WTC11 (cell line): ENCODE data around the gene RBM47. TPM values are rescaled to one million over a fixed set of nuclear protein-coding genes. Genes with fewer than 3 reads are reported as not detected.

Experiments
- ATAC-seq: fragments of 200-7000 bp; cut with Tn5 transposase; 2 replicates; pipeline ENCODE4 v1.10.0; 2021; ENCODE audit warnings: mild to moderate bottlenecking, moderate library complexity
- CTCF ChIA-PET: fragments of 300-600 bp; sonication (Branson Sonifier 250); formaldehyde crosslinking; loops from one replicate; lab custom pipeline; 2021; ENCODE audit warnings: antibody characterized with exemption; lab: Charles Lee
- POLR2A ChIA-PET: fragments of 350-600 bp; sonication (Branson Sonifier 250); formaldehyde crosslinking; loops from one replicate; lab custom pipeline; 2021; ENCODE audit warnings: antibody characterized with exemption; lab: Charles Lee
- DNase-seq: peaks from one replicate; pipeline ENCODE4 v3.0.0; 2021; ENCODE audit warnings: low spot score
- H3K27ac Mint-ChIP-seq: 2 replicates; pipeline ENCODE4 v1.8.0; 2021; ENCODE audit warnings: mixed read lengths
- H3K27me3 Mint-ChIP-seq: 2 replicates; pipeline ENCODE4 v1.8.0; 2021; ENCODE audit warnings: low read depth, mild to moderate bottlenecking, moderate library complexity, mixed read lengths
- H3K36me3 Mint-ChIP-seq: 2 replicates; pipeline ENCODE4 v1.8.0; 2021; ENCODE audit warnings: mixed read lengths
- H3K4me1 Mint-ChIP-seq: 2 replicates; pipeline ENCODE4 v1.8.0; 2022; ENCODE audit warnings: mixed read lengths
- H3K4me3 Mint-ChIP-seq: 2 replicates; pipeline ENCODE4 v1.8.0; 2021; ENCODE audit warnings: mild to moderate bottlenecking, moderate library complexity, mixed read lengths
- H3K9me3 Mint-ChIP-seq: 2 replicates; pipeline ENCODE4 v1.8.0; 2021; ENCODE audit warnings: mixed read lengths
- FOXP1 ChIP-seq: sonication (generic); formaldehyde crosslinking; IDR thresholded peaks from 2 replicates; pipeline ENCODE4 v1.8.0; 2022; ENCODE audit warnings: missing genetic modification reagents, mild to moderate bottlenecking, moderate library complexity, borderline replicate concordance
- MYBL2 ChIP-seq: sonication (generic); formaldehyde crosslinking; IDR thresholded peaks from 2 replicates; pipeline ENCODE4 v1.8.1; 2023; ENCODE audit warnings: mild to moderate bottlenecking, moderate library complexity, missing genetic modification reagents
- NFATC4 ChIP-seq: fragments of 250-450 bp; sonication (Bioruptor Pico); IDR thresholded peaks from 2 replicates; pipeline ENCODE4 v1.9.0; 2021; ENCODE audit warnings: mild to moderate bottlenecking
- NR1H2 ChIP-seq: sonication (generic); formaldehyde crosslinking; IDR thresholded peaks from 2 replicates; pipeline ENCODE4 v1.9.0; 2021; ENCODE audit warnings: mild to moderate bottlenecking, moderate library complexity, missing genetic modification reagents
- PREB ChIP-seq: sonication (generic); formaldehyde crosslinking; IDR thresholded peaks from 2 replicates; pipeline ENCODE4 v1.8.1; 2022; ENCODE audit warnings: mild to moderate bottlenecking, missing genetic modification reagents, moderate library complexity, borderline replicate concordance
- SP1 ChIP-seq: sonication (generic); formaldehyde crosslinking; conservative IDR thresholded peaks from 2 replicates; pipeline ENCODE4 v1.8.1; 2022; ENCODE audit warnings: missing genetic modification reagents
- TEAD4 ChIP-seq: sonication (generic); formaldehyde crosslinking; IDR thresholded peaks from 2 replicates; pipeline ENCODE4 v1.8.0; 2022; ENCODE audit warnings: mild to moderate bottlenecking, missing genetic modification reagents
- ZNF219 ChIP-seq: sonication (generic); formaldehyde crosslinking; IDR thresholded peaks from 2 replicates; pipeline ENCODE4 v1.8.0; 2023; ENCODE audit warnings: missing genetic modification reagents, mild to moderate bottlenecking, borderline replicate concordance
- microRNA-seq: library from miRNA; unstranded; fragments of <30 nt; microRNA quantifications from one replicate; pipeline ENCODE4 v1.2.0, GENCODE V29; 2022; ENCODE audit warnings: borderline number of aligned reads
- total RNA-seq: library from RNA; stranded (reverse); gene quantifications from 3 replicates; pipeline ENCODE4 v1.2.3, GENCODE V29; 2021
- TF ChIP-seq, protein P1 (sequence below): fragments of 250-450 bp; sonication (Bioruptor Pico); IDR thresholded peaks from 2 replicates; pipeline ENCODE4 v1.9.0; 2021; ENCODE audit warnings: mild to moderate bottlenecking, borderline replicate concordance
- TF ChIP-seq, protein P2 (sequence below): sonication (generic); formaldehyde crosslinking; IDR thresholded peaks from 2 replicates; pipeline ENCODE4 v1.8.0; 2023; ENCODE audit warnings: mild to moderate bottlenecking, missing genetic modification reagents

RBM47 gene
- total RNA-seq, 1 experiment from 2014 or later: 97.9 TPM

DNA sequence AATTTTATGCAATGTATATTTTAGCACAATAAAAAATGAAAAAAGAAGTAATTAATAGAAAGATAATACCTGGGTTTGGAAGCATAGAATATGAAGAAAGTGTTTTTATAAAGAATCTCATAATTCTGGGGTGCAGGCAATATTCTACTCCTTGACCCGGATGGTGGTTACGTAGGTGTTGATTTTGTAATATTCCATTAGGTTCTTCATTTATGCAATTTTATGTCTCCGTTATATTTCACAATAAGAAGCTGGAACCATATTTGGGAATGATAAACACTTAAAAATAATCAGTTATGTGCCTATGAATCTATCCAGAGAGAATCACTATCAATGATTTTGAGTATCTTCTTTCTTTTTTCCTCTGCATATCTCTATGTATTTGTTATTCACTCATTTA lies 256.0 kb downstream of the RBM47 start:
- DNase-seq: no peak
- H3K27me3 Mint-ChIP-seq: peaks cover 1% of the 10 kb centered on the region; the same call in 1 of the 2 replicates
- H3K4me1 Mint-ChIP-seq: peaks cover under 1% of the 10 kb centered on the region; the same call in 1 of the 2 replicates
- ATAC-seq: no peak
- H3K27ac Mint-ChIP-seq: no peak overlapping the region
- TF ChIP-seq, protein P1, sequence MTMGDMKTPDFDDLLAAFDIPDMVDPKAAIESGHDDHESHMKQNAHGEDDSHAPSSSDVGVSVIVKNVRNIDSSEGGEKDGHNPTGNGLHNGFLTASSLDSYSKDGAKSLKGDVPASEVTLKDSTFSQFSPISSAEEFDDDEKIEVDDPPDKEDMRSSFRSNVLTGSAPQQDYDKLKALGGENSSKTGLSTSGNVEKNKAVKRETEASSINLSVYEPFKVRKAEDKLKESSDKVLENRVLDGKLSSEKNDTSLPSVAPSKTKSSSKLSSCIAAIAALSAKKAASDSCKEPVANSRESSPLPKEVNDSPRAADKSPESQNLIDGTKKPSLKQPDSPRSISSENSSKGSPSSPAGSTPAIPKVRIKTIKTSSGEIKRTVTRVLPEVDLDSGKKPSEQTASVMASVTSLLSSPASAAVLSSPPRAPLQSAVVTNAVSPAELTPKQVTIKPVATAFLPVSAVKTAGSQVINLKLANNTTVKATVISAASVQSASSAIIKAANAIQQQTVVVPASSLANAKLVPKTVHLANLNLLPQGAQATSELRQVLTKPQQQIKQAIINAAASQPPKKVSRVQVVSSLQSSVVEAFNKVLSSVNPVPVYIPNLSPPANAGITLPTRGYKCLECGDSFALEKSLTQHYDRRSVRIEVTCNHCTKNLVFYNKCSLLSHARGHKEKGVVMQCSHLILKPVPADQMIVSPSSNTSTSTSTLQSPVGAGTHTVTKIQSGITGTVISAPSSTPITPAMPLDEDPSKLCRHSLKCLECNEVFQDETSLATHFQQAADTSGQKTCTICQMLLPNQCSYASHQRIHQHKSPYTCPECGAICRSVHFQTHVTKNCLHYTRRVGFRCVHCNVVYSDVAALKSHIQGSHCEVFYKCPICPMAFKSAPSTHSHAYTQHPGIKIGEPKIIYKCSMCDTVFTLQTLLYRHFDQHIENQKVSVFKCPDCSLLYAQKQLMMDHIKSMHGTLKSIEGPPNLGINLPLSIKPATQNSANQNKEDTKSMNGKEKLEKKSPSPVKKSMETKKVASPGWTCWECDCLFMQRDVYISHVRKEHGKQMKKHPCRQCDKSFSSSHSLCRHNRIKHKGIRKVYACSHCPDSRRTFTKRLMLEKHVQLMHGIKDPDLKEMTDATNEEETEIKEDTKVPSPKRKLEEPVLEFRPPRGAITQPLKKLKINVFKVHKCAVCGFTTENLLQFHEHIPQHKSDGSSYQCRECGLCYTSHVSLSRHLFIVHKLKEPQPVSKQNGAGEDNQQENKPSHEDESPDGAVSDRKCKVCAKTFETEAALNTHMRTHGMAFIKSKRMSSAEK (CRISPR knock-in tag): no peak
- TF ChIP-seq, protein P2, sequence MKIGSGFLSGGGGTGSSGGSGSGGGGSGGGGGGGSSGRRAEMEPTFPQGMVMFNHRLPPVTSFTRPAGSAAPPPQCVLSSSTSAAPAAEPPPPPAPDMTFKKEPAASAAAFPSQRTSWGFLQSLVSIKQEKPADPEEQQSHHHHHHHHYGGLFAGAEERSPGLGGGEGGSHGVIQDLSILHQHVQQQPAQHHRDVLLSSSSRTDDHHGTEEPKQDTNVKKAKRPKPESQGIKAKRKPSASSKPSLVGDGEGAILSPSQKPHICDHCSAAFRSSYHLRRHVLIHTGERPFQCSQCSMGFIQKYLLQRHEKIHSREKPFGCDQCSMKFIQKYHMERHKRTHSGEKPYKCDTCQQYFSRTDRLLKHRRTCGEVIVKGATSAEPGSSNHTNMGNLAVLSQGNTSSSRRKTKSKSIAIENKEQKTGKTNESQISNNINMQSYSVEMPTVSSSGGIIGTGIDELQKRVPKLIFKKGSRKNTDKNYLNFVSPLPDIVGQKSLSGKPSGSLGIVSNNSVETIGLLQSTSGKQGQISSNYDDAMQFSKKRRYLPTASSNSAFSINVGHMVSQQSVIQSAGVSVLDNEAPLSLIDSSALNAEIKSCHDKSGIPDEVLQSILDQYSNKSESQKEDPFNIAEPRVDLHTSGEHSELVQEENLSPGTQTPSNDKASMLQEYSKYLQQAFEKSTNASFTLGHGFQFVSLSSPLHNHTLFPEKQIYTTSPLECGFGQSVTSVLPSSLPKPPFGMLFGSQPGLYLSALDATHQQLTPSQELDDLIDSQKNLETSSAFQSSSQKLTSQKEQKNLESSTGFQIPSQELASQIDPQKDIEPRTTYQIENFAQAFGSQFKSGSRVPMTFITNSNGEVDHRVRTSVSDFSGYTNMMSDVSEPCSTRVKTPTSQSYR (CRISPR knock-in tag): no peak
- no peak for TF ChIP-seq NFATC4 (CRISPR knock-in tag)
- no peak for TF ChIP-seq NR1H2 (CRISPR knock-in tag)
- no peak for TF ChIP-seq MYBL2 (CRISPR knock-in tag)
- no peak for TF ChIP-seq PREB (CRISPR knock-in tag)
- TF ChIP-seq FOXP1 (CRISPR knock-in tag): no peak
- TF ChIP-seq SP1: no peak
- TF ChIP-seq ZNF219: no peak
- TF ChIP-seq TEAD4 (CRISPR knock-in tag): no peak
- no peaks in the 10 kb centered on the region for H3K36me3 Mint-ChIP-seq
- POLR2A ChIA-PET: no interaction called here
- CTCF ChIA-PET: no interaction called here
- H3K9me3 Mint-ChIP-seq: no peaks in the 10 kb centered on the region
- no peak overlapping the region for H3K4me3 Mint-ChIP-seq

Small RNA genes within 50 kb of the gene (microRNA-seq; reads per million reads assigned to microRNA genes)
- gene MIR4802: 5.2 reads per million, percentile 14 among the genes with 10 or more reads in this experiment

Other genes with a start within 250 kb of the RBM47 start
- gene NSUN7, start 120.1 kb upstream of the RBM47 start, total RNA-seq: 24.1 to 30.2 TPM (median 28.9 TPM) in 3 replicates